ENCODE measurements around the gene C10orf95. TPM values are rescaled to one million over a fixed set of nuclear protein-coding genes. Genes with fewer than 3 reads are reported as not detected.
A peak's percentile ranks its signal among the peaks of the same experiment; 100 is the strongest.

Gene C10orf95
- total RNA-seq, 2 donors from 2014 or later = 2.8 to 4.8 TPM

DNA sequence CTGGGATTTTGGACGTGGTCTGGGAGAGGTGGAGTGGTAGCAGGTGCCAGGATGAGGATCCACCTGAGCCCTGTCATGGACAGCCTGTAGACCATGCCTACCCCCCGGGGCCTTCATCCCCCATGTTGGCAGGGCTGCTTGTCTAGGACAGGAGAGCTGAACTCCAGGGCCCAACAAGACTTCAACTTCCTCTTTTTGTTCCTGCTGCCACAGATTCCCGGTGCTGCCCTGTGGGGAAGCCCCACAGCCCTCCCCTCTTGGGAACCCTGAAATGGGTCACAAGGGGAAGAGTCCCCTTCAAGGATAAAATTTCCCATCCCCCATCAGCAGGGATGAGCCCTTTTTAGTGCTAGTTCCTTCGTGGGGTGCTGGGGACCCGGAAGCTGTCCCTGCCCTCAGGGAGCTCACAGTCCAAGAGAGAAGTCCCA is 17.7 kb downstream of the C10orf95 start:
- H3K9me3 ChIP-seq = no peaks in the 10 kb centered on the region
- no peaks in the 10 kb centered on the region for H3K27me3 ChIP-seq
- DNase-seq = no peak
- no peak overlapping the region for H3K27ac ChIP-seq
- H3K4me1 ChIP-seq = peaks cover 4% of the 10 kb centered on the region
- no peak overlapping the region for H3K9ac ChIP-seq (ENCODE audit: low read depth in 2 of 2, low read length in 2 of 2)
- TF ChIP-seq, protein P1, sequence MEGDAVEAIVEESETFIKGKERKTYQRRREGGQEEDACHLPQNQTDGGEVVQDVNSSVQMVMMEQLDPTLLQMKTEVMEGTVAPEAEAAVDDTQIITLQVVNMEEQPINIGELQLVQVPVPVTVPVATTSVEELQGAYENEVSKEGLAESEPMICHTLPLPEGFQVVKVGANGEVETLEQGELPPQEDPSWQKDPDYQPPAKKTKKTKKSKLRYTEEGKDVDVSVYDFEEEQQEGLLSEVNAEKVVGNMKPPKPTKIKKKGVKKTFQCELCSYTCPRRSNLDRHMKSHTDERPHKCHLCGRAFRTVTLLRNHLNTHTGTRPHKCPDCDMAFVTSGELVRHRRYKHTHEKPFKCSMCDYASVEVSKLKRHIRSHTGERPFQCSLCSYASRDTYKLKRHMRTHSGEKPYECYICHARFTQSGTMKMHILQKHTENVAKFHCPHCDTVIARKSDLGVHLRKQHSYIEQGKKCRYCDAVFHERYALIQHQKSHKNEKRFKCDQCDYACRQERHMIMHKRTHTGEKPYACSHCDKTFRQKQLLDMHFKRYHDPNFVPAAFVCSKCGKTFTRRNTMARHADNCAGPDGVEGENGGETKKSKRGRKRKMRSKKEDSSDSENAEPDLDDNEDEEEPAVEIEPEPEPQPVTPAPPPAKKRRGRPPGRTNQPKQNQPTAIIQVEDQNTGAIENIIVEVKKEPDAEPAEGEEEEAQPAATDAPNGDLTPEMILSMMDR (IDR thresholded peaks at IDR 0.05) = no peak
- H3K36me3 ChIP-seq = no peaks in the 10 kb centered on the region
- intact Hi-C loops (cut with DNase I) = no loop called here
- no peak overlapping the region for H3K4me3 ChIP-seq

DNA sequence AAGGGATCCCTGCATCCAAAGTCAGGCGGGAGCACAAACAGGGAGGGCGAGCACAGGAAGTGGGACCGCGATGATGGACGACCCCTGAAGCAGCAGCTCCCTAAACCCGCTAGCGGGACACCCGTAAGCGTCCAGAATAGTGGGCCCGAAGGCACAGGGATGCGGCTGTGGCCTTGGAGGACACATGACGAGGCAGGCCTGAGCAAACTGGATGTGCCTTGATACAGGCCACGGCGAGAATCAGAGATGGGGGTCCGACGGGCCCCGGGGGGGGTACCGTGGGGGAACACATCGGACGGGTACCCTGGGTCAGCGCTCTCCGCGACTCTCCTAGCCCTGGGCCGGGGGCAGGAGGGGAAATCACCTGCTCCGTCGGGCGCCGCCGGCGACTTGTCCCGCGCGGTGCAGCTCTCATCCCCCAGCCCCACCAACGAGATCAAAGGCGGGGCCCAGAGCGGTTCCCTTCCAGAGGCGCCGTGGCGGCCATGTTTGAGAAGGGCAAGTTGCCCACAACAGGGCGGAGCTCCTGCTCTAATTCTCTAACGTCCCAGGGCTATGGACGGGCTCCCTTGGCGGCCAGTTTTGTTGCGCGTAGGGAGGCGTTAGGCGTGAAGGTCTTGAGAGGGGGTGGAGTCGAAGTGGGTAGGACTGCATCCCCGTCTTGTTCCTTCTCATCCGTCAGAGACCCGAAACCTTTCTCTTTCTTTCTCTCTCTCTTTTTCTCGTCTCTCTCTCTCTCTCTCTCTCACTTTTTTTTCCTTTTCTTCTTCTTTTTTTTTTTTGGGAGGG is 19.0 kb downstream of the C10orf95 start, which contains the start of gene CUEDC2:
CUEDC2 (minus strand) TSS at position 413 of the 789 bp plus-strand sequence. CDS start 7,386 bp downstream, outside the sequence.
- Histone ChIP-seq H3K9ac (ENCODE audit: low read depth in 2 of 2, low read length in 2 of 2) (peak within 1 kb of the TSS; percentile 96 to 98), H3K27ac (peak within 1 kb of the TSS; percentile 22), H3K27me3 (no peaks in the 10 kb centered on the region), H3K9me3 (no peaks in the 10 kb centered on the region), H3K36me3 (no peaks in the 10 kb centered on the region), H3K4me3 (peak within 1 kb of the TSS; percentile 85), H3K4me1 (peaks cover 4% of the 10 kb centered on the region)
- intact Hi-C loops (cut with DNase I) = no loop called here
- peak; percentile 99 for DNase-seq
- TF ChIP-seq, protein P1 (IDR thresholded peaks at IDR 0.05) = no peak

DNA sequence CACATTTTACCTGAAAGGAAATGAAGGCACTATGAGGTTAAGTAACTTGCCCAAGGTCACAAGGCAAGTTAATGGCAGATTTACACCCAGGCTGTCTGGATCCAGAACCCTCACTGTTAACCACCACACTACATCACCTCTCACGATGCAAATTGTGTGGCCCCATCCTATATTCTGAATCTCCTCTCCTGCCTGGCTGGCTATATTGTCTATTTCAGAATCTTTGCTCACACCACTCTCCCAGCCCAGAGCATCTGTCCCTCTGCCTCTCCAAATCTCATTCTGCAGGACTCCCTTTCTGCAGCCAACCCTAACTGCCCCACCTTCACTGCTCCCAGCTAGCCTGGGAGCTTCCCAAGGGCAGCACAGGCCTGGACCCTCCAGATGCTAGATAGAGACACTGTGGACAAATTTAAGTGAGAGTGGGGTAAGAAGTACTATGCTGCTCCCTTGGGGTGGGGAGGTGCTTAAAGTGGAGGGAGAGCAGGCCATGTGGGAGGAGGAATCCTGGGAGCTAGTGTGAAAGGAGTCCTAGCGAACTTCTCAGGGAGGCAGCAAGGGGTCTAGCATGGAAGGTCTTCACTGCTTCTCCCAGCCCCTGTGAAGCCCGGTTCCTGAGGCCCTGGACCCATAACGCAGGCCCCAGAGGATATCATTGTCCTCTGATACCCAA is 19.8 kb downstream of the C10orf95 start:
- peak overlapping the region; percentile 85 for H3K4me3 ChIP-seq
- peaks cover 4% of the 10 kb centered on the region for H3K4me1 ChIP-seq
- H3K9me3 ChIP-seq = no peaks in the 10 kb centered on the region
- intact Hi-C loops (cut with DNase I) = no loop called here
- H3K36me3 ChIP-seq = no peaks in the 10 kb centered on the region
- H3K27me3 ChIP-seq = no peaks in the 10 kb centered on the region
- TF ChIP-seq, protein P1 (IDR thresholded peaks at IDR 0.05) = no peak
- H3K9ac ChIP-seq (ENCODE audit: low read depth in 2 of 2, low read length in 2 of 2) = peak overlapping the region; percentile 96 to 98
- no peak overlapping the region for H3K27ac ChIP-seq
- DNase-seq = no peak

DNA sequence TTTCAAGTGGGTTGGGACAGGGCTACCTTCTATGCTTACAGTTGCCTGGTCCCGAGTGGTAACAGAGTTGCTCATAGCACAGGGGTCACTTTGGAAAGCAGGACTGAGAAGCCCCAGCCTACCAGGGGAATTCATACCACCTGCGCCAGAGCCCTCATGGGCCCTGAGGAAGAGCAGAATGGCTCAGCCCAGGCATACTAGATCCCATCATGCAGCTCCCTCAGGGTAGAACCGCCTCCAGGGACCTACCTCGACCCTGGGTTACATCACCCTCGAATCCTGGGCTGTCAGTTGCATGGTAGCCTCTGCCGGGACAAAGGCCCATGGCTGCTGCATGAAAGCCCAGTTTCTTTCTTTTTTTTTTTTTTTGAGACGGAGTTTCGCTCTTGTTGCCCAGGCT is 21.9 kb downstream of the C10orf95 start:
- intact Hi-C loops (cut with DNase I) = no loop called here
- TF ChIP-seq, protein P1 (IDR thresholded peaks at IDR 0.05) = no peak
- H3K36me3 ChIP-seq = no peaks in the 10 kb centered on the region
- no peak overlapping the region for H3K27ac ChIP-seq
- no peak for DNase-seq
- H3K4me1 ChIP-seq = peaks cover 4% of the 10 kb centered on the region
- H3K9ac ChIP-seq (ENCODE audit: low read depth in 2 of 2, low read length in 2 of 2) = no peak overlapping the region
- H3K27me3 ChIP-seq = no peaks in the 10 kb centered on the region
- H3K4me3 ChIP-seq = no peak overlapping the region
- H3K9me3 ChIP-seq = no peaks in the 10 kb centered on the region

DNA sequence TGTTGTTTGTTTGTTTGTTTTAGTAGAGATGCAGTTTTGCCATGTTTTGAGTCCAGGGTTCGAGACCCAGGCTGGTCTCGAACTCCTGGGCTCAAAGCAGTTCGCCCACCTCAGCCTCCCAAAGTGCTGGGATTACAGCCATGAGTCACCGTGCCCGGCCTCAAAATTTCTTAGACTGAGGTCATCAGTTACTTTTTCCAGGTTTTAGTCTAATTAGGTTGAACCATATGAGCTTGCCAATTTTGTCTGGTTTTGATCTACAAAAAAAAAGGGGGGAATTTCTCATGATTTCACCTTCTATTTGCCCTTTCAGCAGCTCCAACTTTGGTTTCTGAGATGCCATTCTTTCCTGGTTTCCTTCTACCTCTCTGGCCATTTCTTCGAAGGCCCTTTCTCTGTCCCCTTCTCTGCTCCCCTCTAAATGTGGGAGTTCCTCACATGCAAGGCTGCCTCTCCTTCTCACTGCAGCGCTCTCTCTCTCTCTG is 24.5 kb downstream of the C10orf95 start:
- H3K27me3 ChIP-seq = no peaks in the 10 kb centered on the region
- H3K9me3 ChIP-seq = no peaks in the 10 kb centered on the region
- no peak overlapping the region for H3K9ac ChIP-seq (ENCODE audit: low read depth in 2 of 2, low read length in 2 of 2)
- peaks cover 7% of the 10 kb centered on the region for H3K4me1 ChIP-seq
- no peak overlapping the region for H3K27ac ChIP-seq
- no peak overlapping the region for H3K4me3 ChIP-seq
- H3K36me3 ChIP-seq = no peaks in the 10 kb centered on the region
- no peak for DNase-seq
- TF ChIP-seq, protein P1 (IDR thresholded peaks at IDR 0.05) = no peak
- intact Hi-C loops (cut with DNase I) = no loop called here
